ENCODE measurements around the gene KLF12.

KLF12 gene

DNA sequence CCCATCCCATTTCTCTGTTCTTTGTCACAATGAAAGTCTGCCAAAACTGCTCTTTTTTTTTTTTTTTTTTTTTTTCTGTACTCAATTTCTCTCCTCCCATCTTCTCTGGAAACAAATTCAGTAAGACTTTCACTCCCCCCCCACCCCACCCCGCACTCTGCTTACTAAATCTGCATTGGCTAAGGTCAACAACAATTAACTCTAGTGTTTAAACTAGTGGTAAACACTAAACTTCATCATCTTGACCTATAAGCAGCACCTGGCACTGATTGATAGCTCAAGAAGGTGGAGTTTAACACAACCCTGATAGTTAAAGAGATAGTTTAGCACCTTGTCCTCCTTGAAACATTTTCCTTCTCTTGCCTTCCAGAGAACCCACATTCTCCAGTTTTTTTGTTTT, 14.1 kb upstream of the KLF12 start:
- H3K79me2 ChIP-seq (ENCODE audit: low read length), result no peaks in the 10 kb centered on the region
- no peaks in the 10 kb centered on the region for H3K9me2 ChIP-seq (replicated peaks; ENCODE audit: insufficient read depth, low read length)
- H2AFZ ChIP-seq (ENCODE audit: low read length), result no peak overlapping the region
- no peak overlapping the region for H3K4me3 ChIP-seq (ENCODE audit: low read length)
- no peak overlapping the region for H3K9ac ChIP-seq (ENCODE audit: low read length)
- no peak overlapping the region for H3K27ac ChIP-seq (ENCODE audit: low read length)
- H3K27me3 ChIP-seq (replicated peaks; ENCODE audit: insufficient read depth, low read length), result no peaks in the 10 kb centered on the region
- no peaks in the 10 kb centered on the region for H3F3A ChIP-seq (ENCODE audit: insufficient read depth, low read length)
- no peak overlapping the region for H3K4me2 ChIP-seq (ENCODE audit: low read depth, low read length)
- H3K9me3 ChIP-seq (replicated peaks; ENCODE audit: insufficient read depth, low read length), result no peaks in the 10 kb centered on the region
- H3K36me3 ChIP-seq (replicated peaks; ENCODE audit: insufficient read depth, low read length), result no peaks in the 10 kb centered on the region
- TF ChIP-seq EZH2phosphoT487 (IDR thresholded peaks at IDR 0.05; ENCODE audit: low read length) (no peak), EZH2 (optimal IDR thresholded peaks at IDR 0.05; ENCODE audit: low read depth, low read length) (no peak)
- TF ChIP-seq, protein P1, sequence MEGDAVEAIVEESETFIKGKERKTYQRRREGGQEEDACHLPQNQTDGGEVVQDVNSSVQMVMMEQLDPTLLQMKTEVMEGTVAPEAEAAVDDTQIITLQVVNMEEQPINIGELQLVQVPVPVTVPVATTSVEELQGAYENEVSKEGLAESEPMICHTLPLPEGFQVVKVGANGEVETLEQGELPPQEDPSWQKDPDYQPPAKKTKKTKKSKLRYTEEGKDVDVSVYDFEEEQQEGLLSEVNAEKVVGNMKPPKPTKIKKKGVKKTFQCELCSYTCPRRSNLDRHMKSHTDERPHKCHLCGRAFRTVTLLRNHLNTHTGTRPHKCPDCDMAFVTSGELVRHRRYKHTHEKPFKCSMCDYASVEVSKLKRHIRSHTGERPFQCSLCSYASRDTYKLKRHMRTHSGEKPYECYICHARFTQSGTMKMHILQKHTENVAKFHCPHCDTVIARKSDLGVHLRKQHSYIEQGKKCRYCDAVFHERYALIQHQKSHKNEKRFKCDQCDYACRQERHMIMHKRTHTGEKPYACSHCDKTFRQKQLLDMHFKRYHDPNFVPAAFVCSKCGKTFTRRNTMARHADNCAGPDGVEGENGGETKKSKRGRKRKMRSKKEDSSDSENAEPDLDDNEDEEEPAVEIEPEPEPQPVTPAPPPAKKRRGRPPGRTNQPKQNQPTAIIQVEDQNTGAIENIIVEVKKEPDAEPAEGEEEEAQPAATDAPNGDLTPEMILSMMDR (IDR thresholded peaks at IDR 0.05; ENCODE audit: low read length), result no peak
- H4K20me1 ChIP-seq (ENCODE audit: insufficient read depth, low read length), result no peaks in the 10 kb centered on the region
- no peak for DNase-seq
- no peaks in the 10 kb centered on the region for H3K4me1 ChIP-seq (ENCODE audit: low read length)

DNA sequence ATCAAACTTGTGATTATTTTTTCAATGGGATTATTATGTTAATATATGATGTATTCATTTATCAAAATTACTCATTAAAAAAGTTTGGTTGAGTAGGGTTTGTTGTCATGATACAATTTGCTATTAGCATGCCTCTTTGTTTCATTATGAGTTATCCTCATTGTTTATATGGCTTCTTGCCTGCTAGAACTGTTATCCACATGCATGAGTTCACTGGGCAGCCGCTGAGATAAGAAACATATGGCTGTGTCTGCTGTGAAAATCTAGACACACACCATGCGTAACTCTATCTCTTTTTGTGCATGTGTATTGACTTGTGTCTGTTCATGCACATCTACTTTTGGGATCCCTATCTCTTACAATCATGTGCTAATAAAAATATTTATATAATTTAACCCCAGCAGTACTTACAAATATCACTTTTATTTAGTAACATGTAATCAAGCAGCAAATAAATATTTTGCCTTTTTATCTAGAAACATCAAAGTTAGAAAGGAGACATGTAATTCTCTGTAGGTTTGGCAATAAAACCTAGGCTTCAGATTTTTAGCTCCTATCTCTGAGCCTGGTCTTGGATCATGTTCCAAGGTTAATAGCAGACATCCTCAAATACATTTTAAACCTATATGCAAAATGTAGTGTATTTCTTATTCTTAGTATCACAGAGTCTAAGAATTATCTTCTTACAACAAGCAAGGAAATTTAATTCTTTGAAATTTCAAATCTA, 11.2 kb upstream of the KLF12 start:
- no peak for TF ChIP-seq EZH2phosphoT487 (IDR thresholded peaks at IDR 0.05; ENCODE audit: low read length)
- TF ChIP-seq, protein P1 (IDR thresholded peaks at IDR 0.05; ENCODE audit: low read length), result no peak
- no peak for TF ChIP-seq EZH2 (optimal IDR thresholded peaks at IDR 0.05; ENCODE audit: low read depth, low read length)
- DNase-seq, result no peak
- no peak overlapping the region for H3K4me2 ChIP-seq (ENCODE audit: low read depth, low read length)
- no peaks in the 10 kb centered on the region for H3K36me3 ChIP-seq (replicated peaks; ENCODE audit: insufficient read depth, low read length)
- H3F3A ChIP-seq (ENCODE audit: insufficient read depth, low read length), result no peaks in the 10 kb centered on the region
- no peak overlapping the region for H3K4me3 ChIP-seq (ENCODE audit: low read length)
- no peak overlapping the region for H3K27ac ChIP-seq (ENCODE audit: low read length)
- no peak overlapping the region for H2AFZ ChIP-seq (ENCODE audit: low read length)
- H3K79me2 ChIP-seq (ENCODE audit: low read length), result no peaks in the 10 kb centered on the region
- H4K20me1 ChIP-seq (ENCODE audit: insufficient read depth, low read length), result no peaks in the 10 kb centered on the region
- H3K4me1 ChIP-seq (ENCODE audit: low read length), result no peaks in the 10 kb centered on the region
- H3K9ac ChIP-seq (ENCODE audit: low read length), result no peak overlapping the region
- H3K9me2 ChIP-seq (replicated peaks; ENCODE audit: insufficient read depth, low read length), result no peaks in the 10 kb centered on the region
- no peaks in the 10 kb centered on the region for H3K27me3 ChIP-seq (replicated peaks; ENCODE audit: insufficient read depth, low read length)
- H3K9me3 ChIP-seq (replicated peaks; ENCODE audit: insufficient read depth, low read length), result no peaks in the 10 kb centered on the region

DNA sequence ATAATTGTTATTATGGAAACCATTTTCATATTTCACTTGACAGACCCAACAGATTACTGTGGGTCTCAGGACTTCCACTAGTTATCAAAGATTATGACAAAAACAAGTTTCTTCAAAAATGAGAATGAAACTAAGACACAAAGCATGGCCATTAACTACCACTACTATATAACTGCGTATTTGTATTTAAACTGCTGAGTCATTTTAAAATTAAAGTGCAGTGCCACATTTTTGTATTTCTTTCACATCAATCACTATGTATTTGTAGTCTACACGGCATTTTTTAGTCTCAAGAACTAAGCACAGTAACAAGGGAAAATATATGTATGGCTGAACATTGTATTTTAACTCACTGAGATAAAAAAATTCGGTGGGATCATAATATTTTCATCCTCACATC, 10.1 kb upstream of the KLF12 start:
- Histone ChIP-seq H3K4me1 (ENCODE audit: low read length) (no peaks in the 10 kb centered on the region), H3K4me3 (ENCODE audit: low read length) (no peak overlapping the region), H3K9me2 (replicated peaks; ENCODE audit: insufficient read depth, low read length) (no peaks in the 10 kb centered on the region), H3K79me2 (ENCODE audit: low read length) (no peaks in the 10 kb centered on the region), H3K27ac (ENCODE audit: low read length) (no peak overlapping the region), H3K36me3 (replicated peaks; ENCODE audit: insufficient read depth, low read length) (no peaks in the 10 kb centered on the region), H3K4me2 (ENCODE audit: low read depth, low read length) (no peak overlapping the region), H3F3A (ENCODE audit: insufficient read depth, low read length) (no peaks in the 10 kb centered on the region), H2AFZ (ENCODE audit: low read length) (no peak overlapping the region), H4K20me1 (ENCODE audit: insufficient read depth, low read length) (no peaks in the 10 kb centered on the region), H3K9ac (ENCODE audit: low read length) (no peak overlapping the region), H3K27me3 (replicated peaks; ENCODE audit: insufficient read depth, low read length) (no peaks in the 10 kb centered on the region), H3K9me3 (replicated peaks; ENCODE audit: insufficient read depth, low read length) (no peaks in the 10 kb centered on the region)
- no peak for DNase-seq
- TF ChIP-seq EZH2phosphoT487 (IDR thresholded peaks at IDR 0.05; ENCODE audit: low read length) (no peak), EZH2 (optimal IDR thresholded peaks at IDR 0.05; ENCODE audit: low read depth, low read length) (no peak)
- TF ChIP-seq, protein P1 (IDR thresholded peaks at IDR 0.05; ENCODE audit: low read length), result no peak
